Neutrophil (primary cell): ENCODE results near the gene BMAL2.

ENCODE experiments used
- H3K27ac ChIP-seq: fragments of 200-600 bp; sonication (generic); 2 replicates; pipeline ENCODE4 v1.5.1; 2016; ENCODE audit warnings: mild to moderate bottlenecking, moderate library complexity
- H3K27me3 ChIP-seq: fragments of 200-600 bp; sonication (generic); 2 replicates; pipeline ENCODE4 v1.6.0; 2016; ENCODE audit warnings: mild to moderate bottlenecking
- H3K36me3 ChIP-seq: fragments of 200-600 bp; sonication (generic); 2 replicates; pipeline ENCODE4 v1.5.1; 2017
- H3K4me1 ChIP-seq, 2 experiments: fragments of 200-600 bp in 1 of 2; sonication (generic) in 1 of 2; 1 replicate in 1 of 2; 2 replicates in 1 of 2; pipeline versions ENCODE4 v1.5.1 to v1.6.1; 2013 to 2016; ENCODE audit warnings: low read depth in 1 of 2, low read length in 1 of 2, mild to moderate bottlenecking in 1 of 2, moderate library complexity in 1 of 2; ENCODE audit not compliant: control insufficient read depth in 1 of 2, insufficient read depth in 1 of 2
- H3K4me3 ChIP-seq, 2 experiments: fragments of 200-600 bp in 1 of 2; sonication (generic) in 1 of 2; 1 replicate in 1 of 2; 2 replicates in 1 of 2; pipeline ENCODE4 v1.5.1; 2013 to 2016; ENCODE audit warnings: low read depth in 1 of 2, low read length in 1 of 2, mild to moderate bottlenecking in 1 of 2, moderate library complexity in 1 of 2
- H3K9me3 ChIP-seq: fragments of 200-600 bp; sonication (generic); 2 replicates; pipeline ENCODE4 v1.5.1; 2016
- TF ChIP-seq, protein P1 (sequence below): fragments of 200-600 bp; sonication (generic); IDR thresholded peaks from 2 replicates; pipeline ENCODE4 v1.5.1; 2016; ENCODE audit warnings: antibody characterized with exemption

The BMAL2 gene

DNA sequence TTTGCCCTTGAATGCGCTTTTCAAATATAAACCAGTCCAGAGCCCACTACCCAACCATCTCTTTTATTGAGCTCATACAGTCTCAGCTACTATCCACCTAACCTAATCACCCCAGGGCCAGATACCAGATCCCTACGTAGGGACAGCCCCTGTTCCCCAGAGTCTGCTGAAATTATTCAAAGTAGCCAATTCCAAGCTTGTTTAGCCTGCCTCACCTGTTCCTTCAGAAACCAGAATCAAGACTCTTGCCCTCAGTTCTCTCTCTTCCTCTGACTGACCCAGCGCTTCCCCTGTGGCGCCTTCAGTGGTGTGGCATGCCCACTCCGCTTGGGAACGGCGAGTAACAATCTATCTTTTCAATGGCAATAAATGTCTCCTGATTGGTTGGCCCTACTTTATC lies 18.8 kb downstream of the BMAL2 start:
- TF ChIP-seq, protein P1, sequence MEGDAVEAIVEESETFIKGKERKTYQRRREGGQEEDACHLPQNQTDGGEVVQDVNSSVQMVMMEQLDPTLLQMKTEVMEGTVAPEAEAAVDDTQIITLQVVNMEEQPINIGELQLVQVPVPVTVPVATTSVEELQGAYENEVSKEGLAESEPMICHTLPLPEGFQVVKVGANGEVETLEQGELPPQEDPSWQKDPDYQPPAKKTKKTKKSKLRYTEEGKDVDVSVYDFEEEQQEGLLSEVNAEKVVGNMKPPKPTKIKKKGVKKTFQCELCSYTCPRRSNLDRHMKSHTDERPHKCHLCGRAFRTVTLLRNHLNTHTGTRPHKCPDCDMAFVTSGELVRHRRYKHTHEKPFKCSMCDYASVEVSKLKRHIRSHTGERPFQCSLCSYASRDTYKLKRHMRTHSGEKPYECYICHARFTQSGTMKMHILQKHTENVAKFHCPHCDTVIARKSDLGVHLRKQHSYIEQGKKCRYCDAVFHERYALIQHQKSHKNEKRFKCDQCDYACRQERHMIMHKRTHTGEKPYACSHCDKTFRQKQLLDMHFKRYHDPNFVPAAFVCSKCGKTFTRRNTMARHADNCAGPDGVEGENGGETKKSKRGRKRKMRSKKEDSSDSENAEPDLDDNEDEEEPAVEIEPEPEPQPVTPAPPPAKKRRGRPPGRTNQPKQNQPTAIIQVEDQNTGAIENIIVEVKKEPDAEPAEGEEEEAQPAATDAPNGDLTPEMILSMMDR, result no peak
- H3K27me3 ChIP-seq, result no peaks in the 10 kb centered on the region
- H3K9me3 ChIP-seq, result no peaks in the 10 kb centered on the region
- no peaks in the 10 kb centered on the region for H3K4me1 ChIP-seq
- H3K4me3 ChIP-seq, result no peak overlapping the region
- H3K36me3 ChIP-seq, result no peaks in the 10 kb centered on the region
- H3K27ac ChIP-seq, result no peak overlapping the region

DNA sequence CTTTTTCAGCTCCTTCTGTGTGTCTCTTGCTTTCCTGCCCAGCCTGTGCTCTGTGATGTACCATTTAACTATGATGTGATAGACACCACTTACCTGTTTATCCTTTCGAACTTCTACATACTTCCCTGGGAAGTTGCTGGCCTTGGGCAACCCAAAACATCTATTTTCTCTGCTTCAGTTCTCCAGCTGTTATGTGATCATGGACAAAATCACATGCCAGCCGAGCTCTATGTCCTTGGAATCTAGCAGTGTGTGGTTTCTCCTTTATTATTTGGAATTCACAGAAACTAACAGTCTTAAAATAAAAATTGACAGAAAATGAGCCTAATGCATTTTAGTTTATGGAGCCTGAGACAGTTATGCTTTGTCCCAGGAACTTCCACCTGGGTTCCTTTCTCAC lies 22.9 kb downstream of the BMAL2 start:
- H3K27me3 ChIP-seq, result no peaks in the 10 kb centered on the region
- H3K27ac ChIP-seq, result no peak overlapping the region
- H3K9me3 ChIP-seq, result no peaks in the 10 kb centered on the region
- TF ChIP-seq, protein P1, result no peak
- no peak overlapping the region for H3K4me3 ChIP-seq
- no peaks in the 10 kb centered on the region for H3K36me3 ChIP-seq
- no peaks in the 10 kb centered on the region for H3K4me1 ChIP-seq

DNA sequence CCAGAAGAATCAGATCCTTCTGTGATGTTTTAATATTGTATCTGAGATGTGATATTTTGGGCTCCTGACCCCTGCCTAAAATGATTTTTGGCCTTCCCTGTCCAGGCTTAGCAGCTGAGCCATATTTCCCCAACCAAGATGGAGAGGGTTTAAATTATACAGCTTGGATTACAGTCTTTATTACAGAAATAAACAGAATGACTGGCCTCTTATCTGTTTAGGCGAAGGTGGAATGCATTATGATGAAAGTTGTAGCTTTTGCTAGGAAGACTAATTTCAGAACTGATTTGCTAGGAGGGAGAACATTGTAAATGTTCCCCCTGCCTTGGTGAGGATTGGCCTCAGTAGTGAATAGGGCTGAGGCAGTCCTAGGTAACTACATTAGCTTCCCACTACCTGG lies 23.3 kb downstream of the BMAL2 start:
- Histone ChIP-seq H3K4me3 (no peak overlapping the region), H3K27ac (no peak overlapping the region), H3K27me3 (no peaks in the 10 kb centered on the region), H3K4me1 (no peaks in the 10 kb centered on the region), H3K9me3 (no peaks in the 10 kb centered on the region), H3K36me3 (no peaks in the 10 kb centered on the region)
- TF ChIP-seq, protein P1, result no peak

DNA sequence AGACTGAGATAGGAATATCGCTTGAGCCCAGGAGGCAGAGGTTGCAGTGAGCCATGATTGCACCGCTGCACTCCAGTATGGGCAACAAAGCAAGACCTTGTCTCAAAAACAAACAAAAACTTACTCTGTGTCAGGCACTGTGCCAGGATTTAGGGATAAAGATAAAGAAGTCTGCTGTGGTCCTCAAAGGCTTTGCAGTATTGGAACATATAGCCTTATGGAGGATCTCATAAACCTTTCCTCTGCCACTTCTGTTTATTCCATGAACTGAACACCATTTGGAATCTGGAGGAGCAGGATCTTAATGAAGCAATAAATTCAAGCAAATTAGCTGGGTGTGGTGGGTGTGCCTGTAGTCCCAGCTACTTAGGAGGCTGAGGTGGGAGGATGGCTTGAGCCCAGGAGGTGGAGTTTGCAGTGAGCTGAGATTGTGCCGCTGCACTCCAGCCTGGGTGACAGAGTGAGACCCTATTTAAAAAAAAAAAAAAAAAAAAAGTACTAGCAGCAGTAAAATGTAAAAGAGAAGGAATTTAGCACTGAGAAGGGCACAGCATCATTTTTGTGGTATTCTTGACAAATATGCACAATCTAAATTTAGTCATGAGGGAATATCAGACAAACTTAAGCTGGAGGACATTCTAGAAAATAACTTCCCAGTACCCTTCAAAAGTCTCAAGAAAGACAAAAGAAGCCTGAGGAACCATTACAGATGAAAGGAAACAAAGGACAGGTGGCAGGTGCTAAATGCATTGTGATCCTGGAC lies 27.1 kb downstream of the BMAL2 start:
- TF ChIP-seq, protein P1, result no peak
- H3K27ac ChIP-seq, result no peak overlapping the region
- no peak overlapping the region for H3K4me3 ChIP-seq
- H3K4me1 ChIP-seq, result no peaks in the 10 kb centered on the region
- no peaks in the 10 kb centered on the region for H3K36me3 ChIP-seq
- no peaks in the 10 kb centered on the region for H3K9me3 ChIP-seq
- no peaks in the 10 kb centered on the region for H3K27me3 ChIP-seq

DNA sequence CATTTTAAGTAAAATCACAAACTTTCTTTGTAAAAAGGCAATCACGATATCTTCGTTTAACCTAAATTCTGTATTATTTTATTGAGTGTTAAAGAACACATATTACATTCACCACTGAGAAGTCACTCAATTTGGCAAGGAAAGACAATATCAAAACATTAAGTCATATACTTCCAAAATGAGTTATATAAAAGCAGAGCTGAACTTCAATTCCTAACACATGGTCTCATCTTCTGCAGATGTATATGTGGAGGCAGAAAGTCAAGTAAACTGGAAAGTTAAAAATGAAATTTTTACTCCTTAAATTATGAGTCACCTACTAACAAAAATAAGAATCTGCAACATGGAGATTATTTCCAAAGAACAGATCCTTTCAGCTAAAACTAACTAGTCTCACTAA lies 28.7 kb downstream of the BMAL2 start:
- H3K4me3 ChIP-seq, result no peak overlapping the region
- H3K27me3 ChIP-seq, result no peaks in the 10 kb centered on the region
- H3K9me3 ChIP-seq, result no peaks in the 10 kb centered on the region
- no peak overlapping the region for H3K27ac ChIP-seq
- TF ChIP-seq, protein P1, result no peak
- no peaks in the 10 kb centered on the region for H3K36me3 ChIP-seq
- no peaks in the 10 kb centered on the region for H3K4me1 ChIP-seq
